Ovary (tissue), 9 donors: ENCODE data around the gene PYGO2. TPM values are rescaled to one million over a fixed set of nuclear protein-coding genes. Genes with fewer than 3 reads are reported as not detected.

ENCODE experiments used
- DNase-seq, 5 donors: peaks; one replicate each; pipeline ENCODE4 v3.0.0-alpha.2; 2019 to 2020
- H3K27ac ChIP-seq, 2 donors: fragments of 200-600 bp; one replicate each; pipeline versions ENCODE4 v1.5.1 to v1.8.0; 2019 to 2022
- H3K27me3 ChIP-seq: fragments of 200-600 bp; one replicate; pipeline ENCODE4 v1.8.0; 2022
- H3K36me3 ChIP-seq: fragments of 200-600 bp; sonication (generic); one replicate; pipeline ENCODE4 v1.5.1; 2019
- H3K4me1 ChIP-seq: one replicate; pipeline ENCODE4 v1.8.1; 2013; ENCODE audit warnings: mild to moderate bottlenecking, moderate library complexity; ENCODE audit not compliant: insufficient read depth
- H3K4me3 ChIP-seq: fragments of 200-600 bp; sonication (generic); one replicate; pipeline ENCODE4 v1.5.1; 2017
- H3K9me3 ChIP-seq, 2 donors: fragments of 200-600 bp in 1 of 2; sonication (generic) in 1 of 2; one replicate each; pipeline versions ENCODE4 v1.5.1 to v1.8.1; 2013 to 2019; ENCODE audit warnings: mild to moderate bottlenecking in 1 of 2, moderate library complexity in 1 of 2
- EP300 ChIP-seq: sonication (generic); formaldehyde crosslinking; IDR thresholded peaks from one replicate; pipeline ENCODE4 v1.6.1; 2017; ENCODE audit warnings: antibody characterized with exemption
- POLR2A ChIP-seq: fragments of 450-650 bp; IDR thresholded peaks from one replicate; pipeline ENCODE4 v1.6.1; 2017; ENCODE audit warnings: antibody characterized with exemption, mild to moderate bottlenecking, moderate library complexity
- WGBS, 3 donors: extraction: QIAGEN DNeasy Blood & Tissue Kit in 1 of 3; methylation state at CpG; one replicate each; pipeline versions ENCODE4 v1.1.5 to v1.1.7; 2013 to 2017; 5-methylcytosine and 5-hydroxymethylcytosine counted together
- intact Hi-C, 4 donors: fragments of 100-400 bp; cut with DNase I; formaldehyde crosslinking; loops; one replicate each; pipeline versions ENCODE4 v1.11.0 to v1.15.1; 2022 to 2023
- polyA plus RNA-seq, 2 donors: library from polyadenylated mRNA; stranded (reverse); fragments of 200-250 nt in 1 of 2; fragments of 350-450 nt in 1 of 2; fragmentation: Illumina TruSeq in 1 of 2; extraction: RNeasy Lipid Tissue Mini Kit (QIAGEN cat#74804) in 1 of 2; gene quantifications; one replicate each; pipeline ENCODE4 v1.2.3, GENCODE V29; 2013 to 2014
- total RNA-seq, 7 donors: library from RNA; depleted of rRNA in 2 of 7; stranded (reverse); fragments of >200 nt in 2 of 7; fragmentation: NEBNext Ultra II Directional in 3 of 7; extraction: Animal tissue kit (Norgen Biotek cat#: 25700) in 3 of 7; gene quantifications; one replicate each; pipeline versions ENCODE4 v1.1.0 to v1.2.4, GENCODE V29; 2016 to 2023
- TF ChIP-seq, protein P1 (sequence below), 3 donors: fragments of 450-650 bp in 2 of 3; fragments of 200-600 bp in 1 of 3; IDR thresholded peaks; one replicate each; pipeline versions ENCODE4 v1.5.1 to v1.8.0; 2016 to 2022; ENCODE audit warnings: antibody characterized with exemption in 3 of 3, mild to moderate bottlenecking in 1 of 3
- donor health status: DM: no; HTN: no; CAD: no; lungs with moderate emphysema.
- donor health status: DM: no; HTN: no; CAD: no.
- donor health status: Bipolar disorder and iron deficiency.
- donor health status: DM: yes; HTN: yes; CAD: no.
- donor health status: DM: no; HTN: no; CAD: no.
- donor health status: DM: yes; HTN: yes; CAD: no.

PYGO2 gene
- total and polyA plus RNA-seq, 9 donors, result 17.2 to 53.0 (median 35.2) TPM

DNA sequence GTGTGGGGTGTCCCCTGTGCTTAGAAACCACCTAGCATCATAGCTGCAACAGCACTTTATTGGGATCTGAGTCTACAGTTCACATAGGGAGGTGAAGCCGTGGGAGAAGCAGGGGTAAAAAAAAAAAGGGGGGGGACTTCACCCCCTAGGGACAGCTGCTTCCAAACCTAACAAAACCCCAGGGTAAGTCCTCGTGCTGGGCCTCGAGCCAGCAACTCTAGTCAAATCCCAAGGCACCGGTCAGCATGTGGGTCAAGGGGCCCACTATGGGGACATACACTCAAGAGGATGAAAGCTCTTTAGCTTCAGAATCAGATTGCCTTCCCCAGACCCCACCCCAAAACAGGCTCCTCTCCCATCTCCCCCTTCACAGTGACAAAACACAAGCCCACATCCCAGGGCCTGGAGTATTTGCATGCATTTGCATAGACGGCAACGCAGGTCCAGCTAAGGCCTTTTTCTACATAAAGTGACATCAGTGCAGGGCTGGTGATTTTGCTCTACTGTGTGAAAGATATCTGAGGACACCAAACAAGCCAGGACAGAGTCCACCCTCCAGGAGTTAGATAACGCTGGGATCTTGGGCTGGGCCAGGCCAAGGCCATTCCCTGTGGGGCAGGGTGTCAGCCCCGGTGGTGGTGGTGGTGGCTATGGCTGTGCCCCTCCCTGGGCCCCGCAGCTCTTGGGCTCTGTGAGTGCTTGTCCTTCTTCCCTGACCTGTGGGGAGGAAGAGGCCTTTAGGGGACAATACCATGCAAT lies 17.0 kb downstream of the PYGO2 start:
- Histone ChIP-seq H3K4me1 (peaks cover 18% of the 10 kb centered on the region), H3K4me3 (no peak overlapping the region), H3K27ac (no peak overlapping the region), H3K9me3 (no peaks in the 10 kb centered on the region), H3K27me3 (no peaks in the 10 kb centered on the region), H3K36me3 (no peaks in the 10 kb centered on the region)
- DNase-seq, result peak in 2 of 5 donors; percentile 30 to 43
- intact Hi-C loops, result no loop called here
- 32 to 41% (median 39%) methylated on average over 9 of the region's 9 CpGs for WGBS, 3 donors
- TF ChIP-seq, protein P1, sequence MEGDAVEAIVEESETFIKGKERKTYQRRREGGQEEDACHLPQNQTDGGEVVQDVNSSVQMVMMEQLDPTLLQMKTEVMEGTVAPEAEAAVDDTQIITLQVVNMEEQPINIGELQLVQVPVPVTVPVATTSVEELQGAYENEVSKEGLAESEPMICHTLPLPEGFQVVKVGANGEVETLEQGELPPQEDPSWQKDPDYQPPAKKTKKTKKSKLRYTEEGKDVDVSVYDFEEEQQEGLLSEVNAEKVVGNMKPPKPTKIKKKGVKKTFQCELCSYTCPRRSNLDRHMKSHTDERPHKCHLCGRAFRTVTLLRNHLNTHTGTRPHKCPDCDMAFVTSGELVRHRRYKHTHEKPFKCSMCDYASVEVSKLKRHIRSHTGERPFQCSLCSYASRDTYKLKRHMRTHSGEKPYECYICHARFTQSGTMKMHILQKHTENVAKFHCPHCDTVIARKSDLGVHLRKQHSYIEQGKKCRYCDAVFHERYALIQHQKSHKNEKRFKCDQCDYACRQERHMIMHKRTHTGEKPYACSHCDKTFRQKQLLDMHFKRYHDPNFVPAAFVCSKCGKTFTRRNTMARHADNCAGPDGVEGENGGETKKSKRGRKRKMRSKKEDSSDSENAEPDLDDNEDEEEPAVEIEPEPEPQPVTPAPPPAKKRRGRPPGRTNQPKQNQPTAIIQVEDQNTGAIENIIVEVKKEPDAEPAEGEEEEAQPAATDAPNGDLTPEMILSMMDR (IDR thresholded peaks at IDR 0.05), result no peak
- TF ChIP-seq EP300 (no peak), POLR2A (no peak)

DNA sequence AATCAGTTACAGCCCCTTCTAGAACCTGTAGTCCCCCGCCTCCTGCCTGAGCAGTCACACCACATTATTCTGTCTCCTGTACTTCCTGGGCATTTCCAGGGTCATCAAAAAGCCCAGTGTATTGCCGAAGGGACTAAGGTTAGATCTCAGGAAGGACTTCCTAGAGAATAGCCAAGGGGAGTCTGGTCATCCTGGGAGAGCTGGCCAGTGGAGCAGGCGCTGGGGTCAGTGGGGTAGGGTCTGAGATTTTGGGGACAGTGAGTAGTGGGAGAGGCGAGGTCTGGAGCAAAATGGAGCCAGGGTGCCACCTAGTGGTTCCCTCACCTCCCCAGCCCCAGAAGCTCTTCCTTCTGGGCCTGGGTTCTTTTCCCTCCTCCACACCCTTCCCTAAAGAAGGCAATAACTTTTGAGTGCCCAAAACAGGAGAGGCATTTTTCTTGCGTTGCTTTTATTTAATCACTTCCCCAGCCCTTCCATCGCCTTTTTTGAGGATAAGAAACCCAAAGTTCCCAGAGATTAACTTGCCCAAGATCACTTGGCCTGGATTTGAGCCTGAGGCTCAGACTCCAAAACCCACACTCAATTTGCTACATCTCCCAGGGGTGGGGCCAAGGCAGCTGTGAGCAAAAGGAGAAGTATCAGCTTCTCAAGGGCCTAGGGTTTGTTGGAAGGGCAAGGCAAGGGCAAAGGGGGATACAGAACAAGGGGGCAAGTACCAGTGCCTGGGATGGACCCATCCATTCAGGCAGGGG lies 17.8 kb downstream of the PYGO2 start:
- TF ChIP-seq, protein P1 (IDR thresholded peaks at IDR 0.05), result peak in 1 of 3 donors; percentile 19
- TF ChIP-seq POLR2A (no peak), EP300 (no peak)
- intact Hi-C loops, result no loop called here
- H3K27ac ChIP-seq, result peak overlapping the region in 1 of 2 donors; percentile 31

GRCh38 chr1:154941333-154942013 lies 20.1 kb downstream of the PYGO2 start:
- H3K36me3 ChIP-seq, result no peaks in the 10 kb centered on the region
- no peaks in the 10 kb centered on the region for H3K9me3 ChIP-seq
- peaks cover 19% of the 10 kb centered on the region for H3K4me1 ChIP-seq
- intact Hi-C loops, result no loop called here
- H3K27ac ChIP-seq, result peak overlapping the region; percentile 19 to 77
- WGBS, 3 donors, result 14 to 41% (median 24%) methylated on average over 5 of the region's 5 CpGs
- peak; percentile 84 to 88 (median 88) for DNase-seq
- TF ChIP-seq POLR2A, result no peak
- no peak for TF ChIP-seq EP300
- TF ChIP-seq, protein P1 (IDR thresholded peaks at IDR 0.05), result no peak
- H3K4me3 ChIP-seq, result no peak overlapping the region
- no peaks in the 10 kb centered on the region for H3K27me3 ChIP-seq

More for the DNA sequence above, 17.8 kb downstream of the PYGO2 start:
- peak in 1 of 5 donors; percentile 39 for DNase-seq
- H3K4me1 ChIP-seq, result peaks cover 18% of the 10 kb centered on the region
- H3K4me3 ChIP-seq, result no peak overlapping the region
- H3K27me3 ChIP-seq, result no peaks in the 10 kb centered on the region
- no peaks in the 10 kb centered on the region for H3K36me3 ChIP-seq
- WGBS, 3 donors, result 46 to 56% (median 53%) methylated on average over 6 of the region's 6 CpGs
- H3K9me3 ChIP-seq, result no peaks in the 10 kb centered on the region

GRCh38 chr1:154940651-154941194 lies 20.9 kb downstream of the PYGO2 start:
- Histone ChIP-seq H3K4me3 (no peak overlapping the region), H3K36me3 (no peaks in the 10 kb centered on the region), H3K4me1 (peaks cover 22% of the 10 kb centered on the region), H3K27ac (peak overlapping the region in 1 of 2 donors; percentile 77), H3K9me3 (no peaks in the 10 kb centered on the region), H3K27me3 (no peaks in the 10 kb centered on the region)
- peak in 1 of 5 donors; percentile 23 for DNase-seq
- intact Hi-C loops, result no loop called here
- 66 to 74% (median 69%) methylated on average over 8 of the region's 8 CpGs for WGBS, 3 donors
- TF ChIP-seq EP300, result no peak
- TF ChIP-seq, protein P1 (IDR thresholded peaks at IDR 0.05), result no peak
- no peak for TF ChIP-seq POLR2A
